PFSK-1 (cell line): Measurements from ENCODE around the gene DAB2.

Experiments used
- FOXP2 ChIP-seq: optimal IDR thresholded peaks from 2 replicates; pipeline ENCODE3; 2011; ENCODE audit warnings: borderline replicate concordance, control low read depth, inconsistent platforms; ENCODE audit not compliant: insufficient read depth; ENCODE audit errors: extremely low read length, extremely low read depth
- POLR2AphosphoS5 ChIP-seq: IDR thresholded peaks from 2 replicates; pipeline ENCODE4 v1.6.1; 2012; ENCODE audit warnings: low read depth, mild to moderate bottlenecking, control low read depth, low read length, moderate library complexity
- REST ChIP-seq, 2 experiments: IDR thresholded peaks; 2 replicates each; pipeline versions ENCODE4 v1.6.1 to v1.8.0; 2011 to 2012; ENCODE audit warnings: low read depth in 2 of 2, low read length in 2 of 2, control low read depth in 1 of 2, inconsistent platforms in 1 of 2, mild to moderate bottlenecking in 1 of 2, moderate library complexity in 1 of 2; ENCODE audit not compliant: insufficient read depth in 1 of 2
- SIN3A ChIP-seq: IDR thresholded peaks from 2 replicates; pipeline ENCODE4 v1.6.1; 2012; ENCODE audit warnings: mild to moderate bottlenecking, low read length, moderate library complexity, borderline replicate concordance; ENCODE audit not compliant: insufficient read depth
- TAF1 ChIP-seq: IDR thresholded peaks from 2 replicates; pipeline ENCODE4 v1.6.1; 2012; ENCODE audit warnings: low read length, control low read depth, borderline replicate concordance; ENCODE audit not compliant: insufficient read depth

- TF ChIP-seq POLR2AphosphoS5 (0 out of 2 replicates have a peak, but pooled peaks have one; percentile 17), REST (IDR thresholded peaks at IDR 0.05; ENCODE audit: insufficient read depth in 1 of 2, low read depth in 2 of 2, low read length in 2 of 2) (peak in 1 of 2 experiments; percentile 53; a peak in 1 of 4 replicates), SIN3A (peak; percentile 86; the same call in 1 of the 2 replicates), TAF1 (0 out of 2 replicates have a peak, but pooled peaks have one; percentile 42), FOXP2 (peak; percentile 37)
Observed at GRCh38 chr5:39424736-39425637, at the start of gene DAB2.
